Measurements from ENCODE around the gene RNF20.

DNA sequence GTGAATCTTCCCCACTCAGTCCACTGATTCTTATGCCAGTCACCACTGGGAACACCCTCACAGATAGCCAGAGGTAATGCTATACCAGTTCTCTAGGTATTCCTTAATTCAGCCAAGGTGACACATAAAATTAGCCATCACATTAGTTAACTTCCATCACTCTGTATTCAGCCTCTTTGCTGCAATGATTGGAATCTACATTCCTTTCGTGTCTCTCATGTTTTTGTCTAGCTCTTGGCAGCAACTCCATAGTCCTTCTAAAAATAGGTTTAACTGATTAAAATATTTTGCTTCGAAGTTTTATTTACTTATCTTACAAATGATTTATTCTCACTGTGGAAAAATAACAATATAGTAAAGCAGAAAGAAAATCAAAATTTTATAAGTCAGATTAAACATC, 19.6 kb upstream of the RNF20 start:
- no peak for TF ChIP-seq CTCF (conservative IDR thresholded peaks at IDR 0.05; ENCODE audit: low read depth, low read length)
- no peak for TF ChIP-seq EZH2 (IDR thresholded peaks at IDR 0.05; ENCODE audit: borderline replicate concordance, low read depth, low read length, poor library complexity, severe bottlenecking)

Measured in A673 (cell line).